Activated CD8-positive, alpha-beta memory T cell treated with anti-CD3 and anti-CD28 coated beads, Interleukin-2, amount 50 U/mL, for 24 hours (primary cell): ENCODE data around the gene TNKS2.
"Not testable (repeated sequence)": the region's sequence is repeated elsewhere in the genome, so short reads cannot be mapped to it uniquely, and the experiment has no call there.

ENCODE experiments used
- DNase-seq: peaks from one replicate; pipeline ENCODE4 v3.0.0-alpha.2; 2020; ENCODE audit errors: extremely low read depth

Gene TNKS2

DNA sequence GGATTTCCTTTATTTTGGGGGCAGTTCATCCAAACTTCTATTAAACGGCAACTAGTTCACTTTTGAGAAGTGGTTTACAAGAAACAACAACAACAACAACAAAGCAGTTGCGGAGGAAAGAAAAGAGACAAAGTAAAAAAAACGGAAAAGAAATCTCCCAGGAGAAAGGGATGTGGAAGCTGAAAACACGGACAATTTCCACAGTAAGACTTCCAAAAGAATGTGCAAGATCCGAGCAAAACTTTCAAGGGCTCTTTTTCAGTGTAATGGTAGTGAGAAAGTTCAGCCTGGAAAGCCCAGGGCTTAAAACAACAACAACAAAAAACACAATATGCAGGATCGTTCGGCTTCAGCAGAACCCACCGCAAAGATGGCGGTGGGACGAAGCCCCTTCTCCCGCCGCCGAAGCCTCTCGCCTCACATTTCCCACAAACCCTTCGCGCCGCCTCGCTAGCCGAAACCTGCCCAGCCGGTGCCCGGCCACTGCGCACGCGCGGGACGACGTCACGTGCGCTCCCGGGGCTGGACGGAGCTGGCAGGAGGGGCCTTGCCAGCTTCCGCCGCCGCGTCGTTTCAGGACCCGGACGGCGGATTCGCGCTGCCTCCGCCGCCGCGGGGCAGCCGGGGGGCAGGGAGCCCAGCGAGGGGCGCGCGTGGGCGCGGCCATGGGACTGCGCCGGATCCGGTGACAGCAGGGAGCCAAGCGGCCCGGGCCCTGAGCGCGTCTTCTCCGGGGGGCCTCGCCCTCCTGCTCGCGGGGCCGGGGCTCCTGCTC lies at the start of gene TNKS2:
TSS of gene TNKS2 (plus strand) at position 553 of the 775 bp plus-strand sequence. CDS start 265 bp downstream, outside the sequence.
- DNase-seq = peak; percentile 71

DNA sequence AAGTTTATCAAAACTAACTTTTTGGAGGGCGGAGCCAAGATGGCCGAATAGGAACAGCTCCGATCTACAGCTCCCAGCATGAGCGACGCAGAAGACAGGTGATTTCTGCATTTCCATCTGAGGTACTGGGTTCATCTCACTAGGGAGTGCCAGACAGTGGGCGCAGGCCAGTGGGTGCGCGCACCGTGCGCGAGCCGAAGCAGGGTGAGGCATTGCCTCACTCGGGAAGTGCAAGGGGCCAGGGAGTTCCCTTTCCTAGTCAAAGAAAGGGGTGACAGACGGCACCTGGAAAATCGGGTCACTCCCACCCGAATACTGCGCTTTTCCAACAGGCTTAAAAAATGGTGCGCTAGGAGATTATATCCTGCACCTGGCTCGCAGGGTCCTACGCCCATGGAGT lies 48.6 kb upstream of the TNKS2 start:
- DNase-seq = not testable (repeated sequence)

DNA sequence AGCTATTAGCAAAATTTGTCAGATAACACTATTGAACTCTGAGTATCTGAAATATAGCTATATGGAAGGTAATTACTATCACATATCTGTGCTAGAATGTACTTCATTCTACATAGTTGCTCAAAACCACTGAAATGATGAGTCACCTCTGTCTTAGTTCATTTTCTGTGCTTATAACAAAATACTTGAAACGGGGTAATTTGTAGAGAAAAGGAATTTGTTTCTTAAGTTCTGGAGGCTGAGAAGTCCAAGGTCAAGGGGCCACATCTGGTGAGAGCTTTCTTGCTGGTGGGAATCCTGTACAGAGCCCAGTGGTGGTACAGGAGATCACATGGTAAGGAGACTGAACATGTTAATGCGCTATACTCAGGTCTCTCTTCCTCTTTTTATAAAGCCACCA lies 41.9 kb upstream of the TNKS2 start:
- no peak for DNase-seq

DNA sequence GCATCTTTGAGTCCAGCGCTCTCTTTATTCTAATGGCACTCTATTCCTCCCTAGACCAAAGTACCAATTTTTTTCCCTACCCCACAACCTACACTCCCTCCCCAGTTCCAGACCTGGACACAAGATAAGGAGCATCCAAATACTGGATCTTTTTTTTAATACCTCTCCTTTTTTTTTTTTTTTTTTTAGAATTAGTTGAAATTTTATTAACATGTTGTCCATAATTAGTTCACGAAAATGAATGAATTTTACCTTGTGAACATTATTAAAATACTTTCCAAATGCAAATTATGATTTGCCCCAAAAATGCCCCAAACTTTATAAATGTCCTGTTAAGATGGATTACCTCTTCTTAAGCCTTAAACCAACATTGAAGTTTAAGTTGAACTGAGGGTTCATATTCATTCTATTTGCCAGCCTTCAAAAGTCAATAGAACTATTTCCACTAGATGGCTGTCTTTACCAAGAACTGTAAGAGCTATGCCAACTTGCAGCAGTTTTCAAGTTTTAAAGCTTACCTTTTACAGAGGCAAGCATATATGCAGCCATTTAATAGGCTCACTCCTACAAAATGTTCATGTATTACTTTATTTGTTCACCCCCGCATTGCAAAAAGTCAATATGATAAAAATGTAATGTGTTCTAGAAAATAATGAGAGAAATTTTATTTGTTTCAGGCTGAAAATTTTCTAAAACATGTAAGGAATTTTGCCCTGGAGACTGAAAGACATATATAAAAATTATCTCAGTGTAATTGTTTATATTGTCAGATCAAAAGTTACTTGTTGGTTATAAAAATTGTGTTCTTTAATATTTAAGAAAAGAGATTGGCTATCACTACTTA lies 39.7 kb upstream of the TNKS2 start:
- DNase-seq = no peak

DNA sequence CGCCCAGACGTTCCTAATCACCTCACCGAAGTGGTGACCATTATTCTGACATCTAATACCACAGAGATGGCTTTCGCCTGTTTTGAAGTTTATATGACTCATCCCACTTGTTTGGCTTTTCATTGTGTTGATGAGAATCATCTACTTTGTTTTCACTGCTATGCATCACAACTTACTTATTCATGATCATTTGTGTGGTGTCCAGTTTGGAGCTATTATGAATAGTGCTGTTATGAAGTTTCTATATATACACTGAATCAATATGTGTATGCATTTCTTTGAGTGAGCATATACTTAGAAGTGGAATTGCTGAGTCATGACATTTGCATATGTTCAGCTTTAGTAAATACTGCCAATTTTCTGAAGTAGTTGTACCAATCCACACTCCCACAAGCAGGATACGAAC lies 38.6 kb upstream of the TNKS2 start:
- DNase-seq = no peak

DNA sequence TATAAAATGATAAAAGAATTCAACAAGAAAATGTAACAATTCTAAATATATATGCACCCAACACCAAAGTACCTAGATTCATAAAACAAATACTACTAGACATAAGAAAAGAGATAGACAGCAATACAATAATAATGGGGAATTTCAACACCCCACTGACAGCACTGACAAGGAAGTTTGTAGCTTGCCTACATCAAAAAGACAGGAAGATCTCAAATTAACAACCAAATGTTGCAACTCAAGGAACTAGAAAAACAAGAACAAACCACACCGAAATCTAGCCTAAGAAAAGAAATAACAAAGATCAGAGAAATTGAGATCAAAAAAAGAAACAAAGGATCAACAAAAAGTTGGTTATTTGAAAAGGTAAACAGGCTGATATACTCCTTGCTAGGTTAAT lies 36.5 kb upstream of the TNKS2 start:
- no peak for DNase-seq

DNA sequence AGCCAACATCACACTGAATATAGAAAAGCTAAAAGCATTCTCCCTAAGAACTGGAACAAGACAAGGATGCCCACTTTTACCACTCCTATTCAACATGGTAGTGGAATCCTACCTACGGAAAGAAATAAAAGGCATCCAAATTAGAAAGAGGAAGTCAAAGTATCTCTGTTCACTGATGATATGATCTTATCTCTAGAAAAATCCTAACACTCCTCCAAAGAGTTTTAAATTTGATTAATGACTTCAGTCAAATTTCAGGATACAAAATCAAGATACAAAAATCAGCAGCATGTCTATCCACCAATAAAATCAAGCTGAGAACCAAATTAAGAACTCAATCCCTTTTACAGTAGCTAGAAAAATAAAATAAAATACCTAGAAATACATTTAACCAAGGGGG lies 35.3 kb upstream of the TNKS2 start:
- no peak for DNase-seq

DNA sequence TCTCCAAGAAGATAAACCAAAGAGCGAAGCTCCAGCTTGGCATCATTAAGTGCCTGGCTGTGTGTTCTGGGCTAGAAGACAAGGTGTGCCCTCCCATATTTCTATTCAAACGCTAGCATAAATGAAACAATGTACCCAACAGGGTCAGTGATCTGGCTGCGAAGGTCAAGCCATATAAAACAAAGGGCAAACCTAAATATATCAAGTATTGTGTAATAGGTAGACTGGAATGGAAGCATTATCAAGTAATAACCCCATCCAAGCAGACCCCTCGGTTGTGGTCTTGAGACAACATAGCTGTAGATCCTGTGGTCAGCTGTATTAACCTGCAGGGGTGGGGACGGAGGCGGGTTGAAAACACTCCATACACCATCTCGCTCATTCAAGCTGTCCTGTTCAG lies 31.6 kb upstream of the TNKS2 start:
- no peak for DNase-seq

DNA sequence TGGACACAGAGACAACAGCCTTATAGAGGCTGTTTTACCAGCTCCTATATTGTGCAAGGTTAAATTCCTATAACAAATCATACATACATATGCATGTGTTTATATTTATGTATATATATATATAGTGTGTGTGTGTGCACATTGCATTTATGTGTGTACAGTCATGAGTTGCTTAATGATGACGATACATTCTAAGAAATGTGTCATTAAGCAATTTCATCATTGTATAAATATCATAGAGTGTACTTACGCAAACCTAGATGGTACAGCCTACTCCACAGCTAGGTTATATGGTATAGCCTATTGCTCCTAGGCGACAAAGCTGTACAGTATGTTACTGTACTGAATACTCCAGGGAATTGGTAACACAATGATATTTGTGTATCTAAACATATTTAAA lies 30.1 kb upstream of the TNKS2 start:
- no peak for DNase-seq

DNA sequence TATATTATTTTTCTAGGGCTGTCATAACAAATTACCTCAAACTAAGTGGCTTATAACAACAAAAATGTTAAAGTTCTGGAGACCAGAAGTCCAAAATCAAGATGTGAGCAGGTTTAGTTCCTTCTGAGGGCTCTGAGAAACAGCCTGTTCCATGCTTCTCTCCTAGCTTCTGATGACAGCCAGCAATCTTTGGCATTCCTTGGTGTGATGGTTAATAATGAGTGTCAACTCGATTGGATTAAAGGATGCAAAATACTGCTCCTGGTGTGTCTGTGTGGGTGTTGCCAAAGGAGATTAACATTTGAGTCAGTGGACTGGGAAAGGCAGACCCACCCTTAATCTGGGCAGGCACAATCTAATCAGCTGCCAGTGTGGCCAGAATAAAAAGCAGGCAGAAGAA lies 26.3 kb upstream of the TNKS2 start:
- no peak for DNase-seq

DNA sequence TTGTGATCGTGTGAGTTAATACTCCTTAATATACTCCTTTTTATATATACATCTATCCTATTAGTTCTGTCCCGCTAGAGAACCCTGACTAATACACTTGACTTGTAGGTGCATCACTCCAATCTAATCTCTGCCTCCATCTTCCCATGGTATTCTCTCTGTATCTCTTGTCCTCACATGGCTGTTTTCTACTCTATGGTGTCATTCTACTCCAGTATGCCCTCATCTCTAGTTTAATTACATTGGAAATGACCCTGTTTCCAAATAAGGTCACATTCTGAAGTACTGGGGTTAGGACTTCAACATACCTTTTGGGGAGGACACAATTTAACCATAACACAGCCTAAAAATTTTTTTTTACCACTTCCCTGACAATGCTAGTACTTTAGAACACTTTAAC lies 25.8 kb upstream of the TNKS2 start:
- DNase-seq = no peak

DNA sequence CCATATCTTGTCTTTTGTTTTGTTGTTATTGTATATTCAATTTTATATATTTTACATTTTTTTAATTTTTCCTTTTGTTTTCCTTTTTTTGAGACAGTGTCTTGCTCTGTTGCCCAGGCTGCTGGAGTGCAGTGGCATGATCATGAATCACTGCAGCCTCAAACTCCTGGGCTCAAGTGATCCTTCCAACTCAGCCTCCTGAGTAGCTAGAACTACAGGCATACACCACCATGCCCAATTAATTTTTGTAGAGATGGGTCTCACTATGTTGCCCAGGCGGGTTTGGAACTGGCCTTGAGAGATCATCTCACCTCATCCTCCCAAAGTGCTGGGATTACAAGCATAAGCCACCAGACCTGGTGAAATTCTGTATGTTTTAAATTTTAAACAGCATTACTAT lies 25.4 kb upstream of the TNKS2 start:
- no peak for DNase-seq

DNA sequence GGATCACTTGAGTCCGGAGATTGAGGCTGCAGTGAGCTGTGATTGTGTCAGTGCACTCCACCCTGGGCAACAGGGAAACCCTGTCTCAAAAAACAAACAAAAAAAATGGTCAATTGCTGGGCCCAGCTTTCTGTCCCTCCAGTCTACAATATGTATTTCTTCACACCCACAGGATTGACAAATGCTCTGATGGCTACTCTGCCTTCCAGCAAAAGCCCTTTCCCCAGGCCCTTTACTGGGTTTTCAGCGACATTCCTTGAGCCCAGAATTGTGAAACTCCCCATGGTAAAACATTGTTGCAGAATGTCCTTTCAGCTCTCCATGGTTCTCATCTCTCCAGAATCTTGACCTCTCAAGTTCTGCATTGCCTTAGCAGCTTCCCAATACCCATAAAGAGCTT lies 23.7 kb upstream of the TNKS2 start:
- DNase-seq = no peak

DNA sequence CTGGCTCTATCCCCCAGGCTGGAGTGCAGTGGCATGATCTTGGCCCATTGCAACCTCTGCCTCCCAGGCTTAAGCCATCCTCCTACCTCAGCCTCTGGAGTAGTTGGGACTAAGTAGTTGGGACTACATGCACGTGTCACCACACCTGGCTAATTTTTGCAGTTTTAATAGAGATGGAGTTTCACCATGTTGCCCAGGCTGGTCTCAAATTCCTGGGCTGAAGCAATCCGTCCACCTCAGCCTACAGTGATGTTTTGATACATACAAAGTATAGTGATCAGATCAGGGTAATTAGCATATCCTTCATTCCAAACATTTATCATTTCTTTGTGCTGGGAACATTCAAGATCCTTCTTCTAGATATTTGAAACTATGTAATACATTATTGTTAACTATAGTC lies 22.5 kb upstream of the TNKS2 start:
- no peak for DNase-seq

DNA sequence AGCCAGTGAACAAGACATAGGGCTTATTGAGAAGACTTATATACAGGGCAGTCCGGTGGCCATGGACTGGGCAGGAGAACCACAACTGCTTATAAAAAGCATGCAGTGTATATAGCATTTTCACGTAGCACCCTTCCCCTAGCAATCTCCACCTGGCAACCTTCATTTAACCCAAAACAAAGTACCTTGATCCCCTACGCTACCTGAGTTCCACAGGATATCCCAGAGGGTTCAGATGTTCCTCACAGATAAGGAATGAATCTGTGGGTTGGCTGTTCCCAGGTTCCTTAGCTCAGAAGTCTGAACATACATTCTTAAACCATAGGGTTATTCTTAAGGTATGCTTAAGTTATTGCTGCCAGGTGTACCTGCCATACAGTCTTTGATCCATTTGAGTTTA lies 22.0 kb upstream of the TNKS2 start:
- DNase-seq = no peak

DNA sequence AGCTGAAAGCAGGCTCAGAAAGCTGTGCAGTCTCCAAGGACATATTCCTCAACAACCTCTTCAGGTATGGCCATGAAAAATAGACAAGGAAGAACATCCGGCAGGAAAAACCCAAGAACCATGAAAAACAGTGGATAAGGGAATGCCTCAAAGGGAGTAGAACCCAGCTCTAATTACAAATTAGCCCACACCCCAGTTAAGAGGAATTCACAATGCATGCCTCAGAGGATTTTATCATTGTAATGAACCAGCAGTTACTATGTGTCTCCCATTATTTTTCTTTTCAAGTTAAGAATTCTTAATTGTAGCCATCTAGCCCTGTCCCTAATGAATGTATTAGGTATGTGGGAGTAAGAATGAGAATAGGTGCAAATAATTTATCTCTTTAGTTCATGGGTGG lies 19.7 kb upstream of the TNKS2 start:
- DNase-seq = no peak

DNA sequence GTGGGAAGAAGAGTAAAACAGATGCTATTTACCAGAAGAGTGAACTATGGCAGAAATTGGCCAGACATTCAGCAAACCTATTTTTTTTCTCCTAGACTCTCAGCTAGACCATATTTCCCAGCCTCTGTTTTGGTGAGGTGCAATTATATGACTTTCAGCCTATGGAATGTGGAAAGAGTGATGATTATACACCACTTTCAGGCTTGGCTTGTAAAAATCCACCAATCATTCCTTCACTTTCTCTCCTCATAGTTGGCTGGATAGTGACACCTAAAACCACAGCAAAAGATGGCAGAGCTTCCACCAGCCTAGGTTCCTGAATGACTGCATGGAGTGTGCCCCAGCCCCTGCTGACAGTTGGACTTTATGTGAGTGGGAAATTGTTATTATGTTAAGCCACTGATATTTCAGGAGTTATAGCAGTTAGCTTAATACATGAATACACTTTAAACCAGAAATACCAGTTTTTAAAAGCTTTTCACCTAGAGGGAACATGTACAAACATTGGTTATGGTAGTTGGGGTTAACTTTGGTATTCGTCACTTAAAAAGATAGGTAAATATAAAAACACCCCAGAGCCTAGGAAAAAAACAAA lies 19.1 kb upstream of the TNKS2 start:
- no peak for DNase-seq

DNA sequence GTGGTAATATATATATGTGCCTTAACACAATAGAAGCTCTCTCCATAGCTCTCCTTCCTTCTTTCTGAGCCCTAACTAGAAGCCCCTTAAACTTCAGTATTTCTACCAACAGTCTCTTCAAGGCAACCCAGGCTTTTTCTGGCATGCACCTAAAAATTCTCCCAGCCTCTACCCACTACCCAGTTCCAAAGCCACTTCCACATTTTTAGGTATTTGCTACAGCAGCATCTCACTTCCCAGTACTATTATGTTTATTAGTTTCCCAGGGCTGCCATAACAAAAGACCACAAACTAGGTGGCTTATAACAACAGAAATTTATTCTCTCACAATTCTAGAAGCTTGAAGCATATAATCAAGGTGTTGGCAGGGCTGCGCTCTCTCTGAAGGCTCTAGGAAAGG lies 15.7 kb upstream of the TNKS2 start:
- DNase-seq = no peak

DNA sequence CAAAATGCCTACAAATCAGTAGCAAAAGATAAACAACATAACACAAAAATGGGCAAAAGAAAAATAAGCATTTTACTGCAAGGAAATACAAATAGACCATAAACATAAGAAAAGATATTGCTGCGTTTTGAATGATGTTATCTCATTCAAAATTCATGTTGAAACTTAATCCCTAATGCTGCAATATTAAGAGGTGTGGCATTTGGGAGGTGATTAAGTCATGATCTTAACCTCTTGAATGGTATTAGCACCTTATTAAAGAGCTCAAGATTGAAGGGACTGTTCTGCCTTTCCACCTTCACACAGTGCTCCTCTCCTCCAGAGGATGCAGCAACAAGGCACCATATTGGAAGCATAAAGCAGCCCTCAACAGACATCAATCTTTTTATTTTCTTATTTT lies 12.4 kb upstream of the TNKS2 start:
- DNase-seq = no peak

DNA sequence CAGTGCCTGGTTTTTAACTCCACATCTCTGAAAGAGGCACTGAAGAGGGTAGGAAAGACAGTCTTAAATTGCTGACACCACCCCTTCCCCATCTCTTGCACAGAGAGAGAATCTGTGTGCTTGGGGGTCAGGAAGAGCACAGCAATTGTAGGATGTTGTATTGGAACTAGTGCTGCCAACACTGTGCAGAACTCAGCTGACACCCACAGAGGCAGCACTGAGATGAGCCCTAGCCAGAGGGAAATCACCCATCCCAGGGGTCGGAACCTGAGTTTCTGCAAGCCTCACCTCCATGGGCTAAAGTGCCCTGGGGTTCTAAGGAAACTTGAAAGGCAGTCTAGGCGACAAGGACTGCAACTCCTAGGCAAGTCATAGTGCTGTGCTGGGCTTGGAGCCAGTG lies 11.0 kb upstream of the TNKS2 start:
- no peak for DNase-seq

DNA sequence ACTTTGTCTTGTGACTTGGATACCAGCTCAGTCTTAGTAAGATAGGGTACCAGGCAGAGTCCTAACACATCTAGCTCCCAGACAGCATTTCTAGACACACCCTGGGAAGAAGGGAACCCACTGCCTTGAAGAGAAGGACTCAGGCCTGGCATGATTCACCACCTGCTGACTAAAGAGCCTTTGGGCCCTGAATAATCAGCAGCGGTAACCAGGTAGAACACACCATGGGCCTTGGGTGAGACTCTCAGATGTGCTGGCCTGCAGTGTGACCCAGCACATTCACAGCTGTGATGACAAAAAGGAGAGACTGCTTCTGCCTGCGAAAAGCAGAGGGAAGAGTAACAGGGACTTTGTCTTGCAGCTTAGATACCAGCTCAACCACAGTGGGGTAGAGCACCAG lies 10.4 kb upstream of the TNKS2 start:
- DNase-seq = no peak

DNA sequence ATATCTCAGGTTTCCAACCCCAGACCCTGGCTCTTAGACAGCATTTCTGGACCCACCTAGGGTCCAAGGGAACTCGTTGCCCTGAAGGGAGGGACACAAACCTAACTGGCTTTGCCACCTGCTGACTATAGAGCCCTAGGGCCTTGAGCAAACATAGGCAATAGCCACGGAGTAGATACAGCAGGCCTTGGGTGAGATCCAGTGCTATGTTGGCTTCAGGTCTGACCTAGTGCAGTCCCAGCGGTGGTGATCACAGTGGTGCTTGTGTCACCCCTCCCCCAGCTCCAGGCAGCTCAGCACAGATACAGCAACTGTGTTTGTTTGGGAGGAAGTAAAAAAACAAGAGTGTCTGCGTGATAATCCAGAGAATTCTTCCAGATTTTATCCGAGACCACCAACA lies 9.7 kb upstream of the TNKS2 start:
- DNase-seq = no peak
